GM12878 (cell line): ENCODE results near the gene TTC9C. TPM values are rescaled to one million over a fixed set of nuclear protein-coding genes. Genes with fewer than 3 reads are reported as not detected.

ENCODE experiments used
- ATAC-seq: fragments of 200-7000 bp; cut with Tn5 transposase; 3 replicates; pipeline ENCODE4 v1.9.1; 2020; ENCODE audit warnings: mild to moderate bottlenecking, moderate library complexity
- Bru-seq: library from RNA; stranded (reverse); fragments of 400-500 nt; gene quantifications from one replicate; lab custom pipeline; 2021; lab: Mats Ljungman, UMichigan
- BruChase-seq, 2 experiments: library from RNA; stranded (reverse); fragments of 400-500 nt; gene quantifications; one replicate each; lab custom pipeline; 2021; lab: Mats Ljungman, UMichigan
- BruUV-seq: library from RNA; stranded (reverse); fragments of 400-500 nt; replicated peaks from 2 replicates; lab custom pipeline; 2021; lab: Mats Ljungman, UMichigan
- CTCF ChIA-PET: fragments of 300-600 bp; sonication (Branson Sonifier 250); formaldehyde crosslinking; extraction: SDS; loops from one replicate; lab custom pipeline; 2021; ENCODE audit warnings: inconsistent platforms; lab: Yijun Ruan, JAX
- POLR2A ChIA-PET: fragments of 350-600 bp; formaldehyde crosslinking; extraction: SDS; loops from one replicate; lab custom pipeline; 2021; ENCODE audit warnings: inconsistent platforms; lab: Charles Lee
- RAD21 ChIA-PET: fragments of 300-600 bp; sonication (Branson Sonifier 250); formaldehyde crosslinking; loops from one replicate; lab custom pipeline; 2023; ENCODE audit warnings: antibody characterized with exemption; ENCODE audit not compliant: unreplicated experiment; lab: Charles Lee
- SMC1A ChIA-PET: fragments of 300-600 bp; sonication (Branson Sonifier 250); formaldehyde crosslinking; loops from one replicate; lab custom pipeline; 2023; ENCODE audit not compliant: unreplicated experiment, uncharacterized antibody; lab: Charles Lee
- DNase-seq: peaks from one replicate; pipeline ENCODE4 v3.0.0-alpha.2; 2011; ENCODE audit warnings: low read depth, low spot score
- FAIRE-seq: peaks from 3 replicates; lab custom pipeline; 2011; peaks lifted over from hg19 to GRCh38; lab: Jason Lieb, UNC
- H2AFZ ChIP-seq: 2 replicates; pipeline ENCODE4 v1.6.0; 2011; ENCODE audit warnings: low read depth, low read length, control low read depth; ENCODE audit not compliant: control insufficient read depth
- H3K27ac ChIP-seq: 2 replicates; pipeline ENCODE4 v1.5.1; 2011; ENCODE audit warnings: control low read depth; ENCODE audit not compliant: control insufficient read depth, insufficient read depth
- H3K27me3 ChIP-seq, 2 experiments: replicated peaks in 1 of 2; 2 replicates each; pipeline versions ENCODE4 v1.6.0 to v1.6.1; 2011; ENCODE audit warnings: low read length in 1 of 2; ENCODE audit not compliant: control insufficient read depth in 2 of 2, insufficient read depth in 2 of 2
- H3K36me3 ChIP-seq, 2 experiments: 2 replicates each; pipeline ENCODE4 v1.5.1; 2011; ENCODE audit warnings: low read length in 1 of 2; ENCODE audit not compliant: control insufficient read depth in 2 of 2, insufficient read depth in 2 of 2
- H3K4me1 ChIP-seq: 2 replicates; pipeline ENCODE4 v1.6.1; 2011; ENCODE audit warnings: mild to moderate bottlenecking, low read length, moderate library complexity, mixed read lengths; ENCODE audit not compliant: control insufficient read depth, insufficient read depth
- H3K4me2 ChIP-seq: 2 replicates; pipeline ENCODE4 v1.6.0; 2011; ENCODE audit warnings: control low read depth; ENCODE audit not compliant: control insufficient read depth, insufficient read depth
- H3K4me3 ChIP-seq: fragments of 200-600 bp; sonication (generic); 2 replicates; pipeline ENCODE4 v1.5.1; 2016
- H3K79me2 ChIP-seq: 2 replicates; pipeline ENCODE4 v1.6.0; 2011; ENCODE audit warnings: low read length; ENCODE audit not compliant: control insufficient read depth, insufficient read depth
- H3K9ac ChIP-seq: 2 replicates; pipeline ENCODE4 v1.8.0; 2011; ENCODE audit warnings: low read length, control low read depth, mixed read lengths; ENCODE audit not compliant: control insufficient read depth, insufficient read depth
- H3K9me3 ChIP-seq: replicated peaks from 3 replicates; pipeline ENCODE4 v1.5.1; 2011; ENCODE audit warnings: mild to moderate bottlenecking, low read length; ENCODE audit not compliant: control insufficient read depth, insufficient read depth
- H4K20me1 ChIP-seq: 2 replicates; pipeline ENCODE4 v1.6.0; 2011; ENCODE audit not compliant: control insufficient read depth, insufficient read depth
- BACH1 ChIP-seq: fragments of 450-650 bp; IDR thresholded peaks from 2 replicates; pipeline ENCODE4 v1.6.1; 2017; ENCODE audit warnings: mild to moderate bottlenecking, borderline replicate concordance
- CBFB ChIP-seq: IDR thresholded peaks from 2 replicates; pipeline ENCODE4 v1.6.1; 2016; ENCODE audit warnings: antibody characterized with exemption, low read depth
- CHD4 ChIP-seq: fragments of 200-600 bp; sonication (generic); IDR thresholded peaks from 2 replicates; pipeline ENCODE4 v1.6.1; 2016; ENCODE audit warnings: mild to moderate bottlenecking
- CREB1 ChIP-seq: IDR thresholded peaks from 2 replicates; pipeline ENCODE4 v1.6.1; 2012; ENCODE audit warnings: low read depth, mild to moderate bottlenecking, inconsistent platforms
- ESRRA ChIP-seq: IDR thresholded peaks from 2 replicates; pipeline ENCODE4 v1.6.1; 2012; ENCODE audit warnings: mild to moderate bottlenecking, low read length, improper control_type of control experiment
- FOXK2 ChIP-seq: fragments of 450-650 bp; IDR thresholded peaks from 2 replicates; pipeline ENCODE4 v1.6.1; 2017; ENCODE audit warnings: mild to moderate bottlenecking, moderate library complexity
- GATAD2B ChIP-seq: fragments of 450-650 bp; conservative IDR thresholded peaks from 2 replicates; pipeline ENCODE4 v1.6.1; 2017; ENCODE audit warnings: low read depth, mild to moderate bottlenecking, moderate library complexity
- JUND ChIP-seq: IDR thresholded peaks from 2 replicates; pipeline ENCODE4 v1.6.1; 2012; ENCODE audit warnings: low read depth, mild to moderate bottlenecking, low read length, improper control_type of control experiment, moderate library complexity
- KDM1A ChIP-seq: fragments of 200-600 bp; sonication (generic); IDR thresholded peaks from 2 replicates; pipeline ENCODE4 v1.6.1; 2016; ENCODE audit warnings: borderline replicate concordance
- NR2C1 ChIP-seq: fragments of 450-650 bp; IDR thresholded peaks from 2 replicates; pipeline ENCODE4 v1.6.1; 2017; ENCODE audit warnings: antibody characterized with exemption, mild to moderate bottlenecking, moderate library complexity
- POLR2AphosphoS2 ChIP-seq: IDR thresholded peaks from 2 replicates; pipeline ENCODE4 v1.6.1; 2011; ENCODE audit warnings: low read depth, mild to moderate bottlenecking, low read length, improper control_type of control experiment, moderate library complexity
- RAD51 ChIP-seq: fragments of 450-650 bp; IDR thresholded peaks from 2 replicates; pipeline ENCODE4 v1.6.1; 2016; ENCODE audit warnings: moderate library complexity, mild to moderate bottlenecking, inconsistent platforms
- SMC3 ChIP-seq: IDR thresholded peaks from 2 replicates; pipeline ENCODE4 v1.6.1; 2011; ENCODE audit warnings: low read length, improper control_type of control experiment, borderline replicate concordance
- SUZ12 ChIP-seq: fragments of 200-600 bp; sonication (generic); IDR thresholded peaks from one replicate; pipeline ENCODE4 v1.6.1; 2018; ENCODE audit warnings: antibody characterized with exemption, mild to moderate bottlenecking; ENCODE audit not compliant: unreplicated experiment
- YBX1 ChIP-seq: fragments of 450-650 bp; IDR thresholded peaks from 2 replicates; pipeline ENCODE4 v1.6.1; 2016; ENCODE audit warnings: antibody characterized with exemption
- WGBS: methylation state at CpG from one replicate; pipeline ENCODE4 v1.1.6; 2016; ENCODE audit warnings: low lambda C conversion rate; ENCODE audit not compliant: insufficient replicate concordance, insufficient coverage; ENCODE audit errors: missing lambda C conversion rate; 5-methylcytosine and 5-hydroxymethylcytosine counted together
- in situ Hi-C: fragments of 300-500 bp; cut with MboI; formaldehyde crosslinking; loops from 9 replicates; pipeline ENCODE4 v1.14.3; 2018; ENCODE audit warnings: mixed read lengths
- intact Hi-C: fragments of 100-400 bp; cut with micrococcal nuclease; formaldehyde crosslinking; loops from one replicate; pipeline ENCODE4 v1.14.2; 2022; ENCODE audit not compliant: unreplicated experiment
- long read RNA-seq, 2 experiments: library from polyadenylated mRNA; unstranded; transcript quantifications; one replicate each; pipeline ENCODE4 v2.0.0, GENCODE V29; 2019 to 2020
- polyA minus RNA-seq, 3 experiments: library from RNA; depleted of rRNA, polyadenylated mRNA; stranded (reverse); fragments of >200 nt; gene quantifications; 2 replicates each; pipeline ENCODE4 v1.2.3, GENCODE V29; 2011
- polyA plus RNA-seq, 11 experiments: library from polyadenylated mRNA; depleted of rRNA in 4 of 11; unstranded in 6 of 11; stranded (reverse) in 5 of 11; fragments of >200 nt; fragmentation: Nextera tagmentation in 4 of 11; fragmentation: Illumina TruSeq in 1 of 11; extraction: Ambion mirVana in 4 of 11; extraction: Trizol in 1 of 11; gene quantifications; 1 replicate in 1 of 11; 2 replicates in 10 of 11; pipeline versions ENCODE4 v1.2.1 to v1.2.3, GENCODE V29; 2011 to 2016; ENCODE audit warnings: inconsistent platforms in 2 of 11, missing spikeins in 2 of 11, low read depth in 1 of 11
- total RNA-seq, 4 experiments: library from RNA; depleted of rRNA in 3 of 4; stranded (reverse); fragments of >200 nt in 3 of 4; fragmentation: Illumina TruSeq in 1 of 4; extraction: Trizol in 1 of 4; gene quantifications; 2 replicates each; pipeline versions ENCODE4 v1.2.1 to v1.2.3, GENCODE V29; 2013 to 2021
- TF ChIP-seq, protein P1 (sequence below): fragments of 450-650 bp; IDR thresholded peaks from 2 replicates; pipeline ENCODE4 v1.6.1; 2017; ENCODE audit warnings: mild to moderate bottlenecking

The TTC9C gene, protein sequence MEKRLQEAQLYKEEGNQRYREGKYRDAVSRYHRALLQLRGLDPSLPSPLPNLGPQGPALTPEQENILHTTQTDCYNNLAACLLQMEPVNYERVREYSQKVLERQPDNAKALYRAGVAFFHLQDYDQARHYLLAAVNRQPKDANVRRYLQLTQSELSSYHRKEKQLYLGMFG
- total RNA-seq (2013; cell fraction: nucleolus; rRNA removed) = 37.4 and 54.4 TPM in 2 replicates
- total RNA-seq (2014; rRNA removed) (51.6 and 55.5 TPM in 2 replicates), total RNA-seq (2014; rRNA removed; fragmentation: Illumina TruSeq; extraction: Trizol) (45.3 and 52.5 TPM in 2 replicates), total RNA-seq (2021) (40.4 and 42.0 TPM in 2 replicates), polyA plus RNA-seq (2011; rRNA removed) (62.9 and 71.2 TPM in 2 replicates), polyA plus RNA-seq (2014; fragmentation: Illumina TruSeq; extraction: Trizol) (53.6 and 62.0 TPM in 2 replicates), polyA plus RNA-seq (2014; fragmentation: Nextera tagmentation; extraction: Ambion mirVana) (10 to 100 TPM; 60.9 to 72.3 TPM), polyA plus RNA-seq (2014; rRNA removed) (47.1 and 47.3 TPM in 2 replicates), polyA plus RNA-seq (2016; fragmentation: Nextera tagmentation; extraction: Ambion mirVana) (10 to 100 TPM; 48.7 to 49.2 TPM), polyA minus RNA-seq (2011; rRNA and poly(A)+ RNA removed) (29.7 and 41.3 TPM in 2 replicates), Bru-seq, nascent RNA (percentile 78 among the genes with signal in this experiment), BruChase-seq, experiment 1, labeled RNA remaining after a 6-hour chase (percentile 84 among the genes with signal in this experiment), BruChase-seq, experiment 2, labeled RNA remaining after a 2-hour chase (percentile 85 among the genes with signal in this experiment)
- polyA plus RNA-seq (2011; ENCODE audit: low read depth) = 24.2 TPM
- polyA plus RNA-seq (2011; cell fraction: cytosol; rRNA removed) = 53.8 and 56.3 TPM in 2 replicates
- polyA plus RNA-seq (2011; cell fraction: nucleus; rRNA removed) = 39.6 and 50.1 TPM in 2 replicates
- polyA plus RNA-seq (2012) = 42.2 and 55.8 TPM in 2 replicates
- 15.9 and 18.3 TPM in 2 replicates for polyA minus RNA-seq (2011; cell fraction: cytosol; rRNA and poly(A)+ RNA removed)
- polyA minus RNA-seq (2011; cell fraction: nucleus; rRNA and poly(A)+ RNA removed) = 11.4 and 18.6 TPM in 2 replicates
- long read RNA-seq, experiment 1, transcript TTC9C-202 (3 exons, 1,080 nt) = major isoform, 10 of 14 reads
- long read RNA-seq, experiment 1, partial matches to known transcripts = 0 of 14 reads
- long read RNA-seq, experiment 1, other reads (novel, unspliced or antisense) = 3 of 14 reads
- long read RNA-seq, experiment 2, transcript TTC9C-202 (3 exons, 1,080 nt) = major isoform, 48 of 73 reads
- long read RNA-seq, experiment 2, transcript TTC9C-205 (4 exons, 858 nt) = minor isoform, 12 of 73 reads
- long read RNA-seq, experiment 2, partial matches to known transcripts = 3 of 73 reads
- long read RNA-seq, experiment 2, other reads (novel, unspliced or antisense) = 9 of 73 reads

- no peaks in the 10 kb centered on the region; the same call in 1 of the 2 replicates for H3K4me1 ChIP-seq
- intact Hi-C loops = loop anchor here (1.0 to 5.0 kb wide), 3 partner anchors 44 to 126 kb away; partner anchors contain the start of genes MTA2 and TAF6L
- TSS peak; percentile 92 for BruUV-seq
- H4K20me1 ChIP-seq = peaks cover 11% of the 10 kb centered on the region; the same call in 1 of the 2 replicates
- FAIRE-seq = peak; percentile 61
- ChIA-PET CTCF (interaction anchor here (0.6 to 5.4 kb wide), 14 partner anchors 16 to 304 kb away, joined by 3 to 34 read pairs (median 5); partner anchors contain the start of genes TAF6L, TMEM179B and ZBTB3), SMC1A (interaction anchor here (0.9 to 4.8 kb wide), 14 partner anchors 14 to 388 kb away, joined by 3 to 27 read pairs (median 4); partner anchors contain the start of genes BSCL2, GANAB, GNG3 and INTS5), RAD21 (interaction anchor here (0.7 to 5.2 kb wide), 18 partner anchors 21 to 481 kb away, joined by 3 to 44 read pairs (median 5); partner anchors contain the start of genes C11orf98, CSKMT, LBHD1 and POLR2G), POLR2A (interaction anchor here (1.0 to 6.8 kb wide), 27 partner anchors 8 to 1479 kb away, joined by 3 to 79 read pairs (median 8); partner anchors contain the start of genes BSCL2, C11orf98, CSKMT and EEF1G)
- H3K27me3 ChIP-seq = no peaks in the 10 kb centered on the region
- H3K27ac ChIP-seq = peak within 1 kb of the TSS; percentile 94
- H3K4me2 ChIP-seq = peak within 1 kb of the TSS; percentile 75
- in situ Hi-C loops = no loop called here
- H3K9ac ChIP-seq = peak within 1 kb of the TSS; percentile 91
- DNase-seq = peak; percentile 56
- H2AFZ ChIP-seq = peak within 1 kb of the TSS; percentile 96
- no peaks in the 10 kb centered on the region; the same call in 2 of the 3 replicates for H3K9me3 ChIP-seq
- H3K36me3 ChIP-seq = peaks cover 1 to 20% of the 10 kb centered on the region in 2 experiments; a peak in 3 of 4 replicates
- H3K79me2 ChIP-seq = peaks cover 74% of the 10 kb centered on the region
- peak within 1 kb of the TSS; percentile 100 for H3K4me3 ChIP-seq
- ATAC-seq = peak; percentile 56
- WGBS = 1% methylated on average over 29 of the region's 29 CpGs
- TF ChIP-seq JUND (no peak), RAD51 (no peak), CREB1 (0 out of 2 replicates have a peak, but pooled peaks have one; percentile 8), POLR2AphosphoS2 (peak; percentile 73), SUZ12 (no peak), KDM1A (no peak), YBX1 (no peak), FOXK2 (peak; percentile 39; the same call in 1 of the 2 replicates), ESRRA (no peak; the same call in 1 of the 2 replicates), NR2C1 (peak; percentile 98), SMC3 (no peak), GATAD2B (peak; percentile 93), BACH1 (0 out of 2 replicates have a peak, but pooled peaks have one; percentile 13), CHD4 (no peak), CBFB (peak; percentile 76; the same call in 1 of the 2 replicates)
- TF ChIP-seq, protein P1, sequence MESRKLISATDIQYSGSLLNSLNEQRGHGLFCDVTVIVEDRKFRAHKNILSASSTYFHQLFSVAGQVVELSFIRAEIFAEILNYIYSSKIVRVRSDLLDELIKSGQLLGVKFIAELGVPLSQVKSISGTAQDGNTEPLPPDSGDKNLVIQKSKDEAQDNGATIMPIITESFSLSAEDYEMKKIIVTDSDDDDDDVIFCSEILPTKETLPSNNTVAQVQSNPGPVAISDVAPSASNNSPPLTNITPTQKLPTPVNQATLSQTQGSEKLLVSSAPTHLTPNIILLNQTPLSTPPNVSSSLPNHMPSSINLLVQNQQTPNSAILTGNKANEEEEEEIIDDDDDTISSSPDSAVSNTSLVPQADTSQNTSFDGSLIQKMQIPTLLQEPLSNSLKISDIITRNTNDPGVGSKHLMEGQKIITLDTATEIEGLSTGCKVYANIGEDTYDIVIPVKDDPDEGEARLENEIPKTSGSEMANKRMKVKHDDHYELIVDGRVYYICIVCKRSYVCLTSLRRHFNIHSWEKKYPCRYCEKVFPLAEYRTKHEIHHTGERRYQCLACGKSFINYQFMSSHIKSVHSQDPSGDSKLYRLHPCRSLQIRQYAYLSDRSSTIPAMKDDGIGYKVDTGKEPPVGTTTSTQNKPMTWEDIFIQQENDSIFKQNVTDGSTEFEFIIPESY = no peak
Observed at GRCh38 chr11:62728171-62728988, at the start of gene TTC9C. TTC9C (plus strand) TSS chr11:62728486; CDS start chr11:62728849, 363 bp downstream.
